ENCODE results near the gene CDC42.

GRCh38 chr1:22056936-22057335, 4.4 kb downstream of the CDC42 start:
- no peak for TF ChIP-seq ZBTB21 (CRISPR knock-in tag; IDR thresholded peaks at IDR 0.05)
- TF ChIP-seq, protein P1, sequence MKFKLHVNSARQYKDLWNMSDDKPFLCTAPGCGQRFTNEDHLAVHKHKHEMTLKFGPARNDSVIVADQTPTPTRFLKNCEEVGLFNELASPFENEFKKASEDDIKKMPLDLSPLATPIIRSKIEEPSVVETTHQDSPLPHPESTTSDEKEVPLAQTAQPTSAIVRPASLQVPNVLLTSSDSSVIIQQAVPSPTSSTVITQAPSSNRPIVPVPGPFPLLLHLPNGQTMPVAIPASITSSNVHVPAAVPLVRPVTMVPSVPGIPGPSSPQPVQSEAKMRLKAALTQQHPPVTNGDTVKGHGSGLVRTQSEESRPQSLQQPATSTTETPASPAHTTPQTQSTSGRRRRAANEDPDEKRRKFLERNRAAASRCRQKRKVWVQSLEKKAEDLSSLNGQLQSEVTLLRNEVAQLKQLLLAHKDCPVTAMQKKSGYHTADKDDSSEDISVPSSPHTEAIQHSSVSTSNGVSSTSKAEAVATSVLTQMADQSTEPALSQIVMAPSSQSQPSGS (CRISPR knock-in tag; IDR thresholded peaks at IDR 0.05): no peak

Measured in HepG2 (cell line).